PC-9 (cell line): ENCODE results near the gene KIRREL2.

ENCODE experiments used
- EZH2 ChIP-seq: fragments of 200-600 bp; sonication (generic); IDR thresholded peaks from 2 replicates; pipeline ENCODE4 v1.8.0; 2017; ENCODE audit warnings: antibody characterized with exemption, low read depth
- TF ChIP-seq, protein P1 (sequence below): fragments of 200-600 bp; sonication (generic); conservative IDR thresholded peaks from 2 replicates; pipeline ENCODE4 v1.6.1; 2017; ENCODE audit warnings: mixed run types, antibody characterized with exemption, mild to moderate bottlenecking, moderate library complexity

- TF ChIP-seq, protein P1, sequence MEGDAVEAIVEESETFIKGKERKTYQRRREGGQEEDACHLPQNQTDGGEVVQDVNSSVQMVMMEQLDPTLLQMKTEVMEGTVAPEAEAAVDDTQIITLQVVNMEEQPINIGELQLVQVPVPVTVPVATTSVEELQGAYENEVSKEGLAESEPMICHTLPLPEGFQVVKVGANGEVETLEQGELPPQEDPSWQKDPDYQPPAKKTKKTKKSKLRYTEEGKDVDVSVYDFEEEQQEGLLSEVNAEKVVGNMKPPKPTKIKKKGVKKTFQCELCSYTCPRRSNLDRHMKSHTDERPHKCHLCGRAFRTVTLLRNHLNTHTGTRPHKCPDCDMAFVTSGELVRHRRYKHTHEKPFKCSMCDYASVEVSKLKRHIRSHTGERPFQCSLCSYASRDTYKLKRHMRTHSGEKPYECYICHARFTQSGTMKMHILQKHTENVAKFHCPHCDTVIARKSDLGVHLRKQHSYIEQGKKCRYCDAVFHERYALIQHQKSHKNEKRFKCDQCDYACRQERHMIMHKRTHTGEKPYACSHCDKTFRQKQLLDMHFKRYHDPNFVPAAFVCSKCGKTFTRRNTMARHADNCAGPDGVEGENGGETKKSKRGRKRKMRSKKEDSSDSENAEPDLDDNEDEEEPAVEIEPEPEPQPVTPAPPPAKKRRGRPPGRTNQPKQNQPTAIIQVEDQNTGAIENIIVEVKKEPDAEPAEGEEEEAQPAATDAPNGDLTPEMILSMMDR, result no peak
- TF ChIP-seq EZH2, result no peak
These were observed 43.0 kb downstream of the KIRREL2 start for GRCh38 chr19:35899547-35900214.
